ENCODE data around the gene DCDC1. TPM values are rescaled to one million over a fixed set of nuclear protein-coding genes. Genes with fewer than 3 reads are reported as not detected.

Gene DCDC1
- total RNA-seq, 1 donor from 2014 or later: 0.93 TPM

GRCh38 chr11:31060880-31061279, 308.7 kb downstream of the DCDC1 start:
- Histone ChIP-seq H3K4me1 (no peaks in the 10 kb centered on the region), H3K9me3 (no peaks in the 10 kb centered on the region), H3K4me3 (no peak overlapping the region), H3K36me3 (no peaks in the 10 kb centered on the region), H3K27me3 (no peaks in the 10 kb centered on the region), H3K27ac (no peak overlapping the region)
- ATAC-seq: no peak
- DNase-seq: no peak
- TF ChIP-seq CTCF (IDR thresholded peaks at IDR 0.05): no peak
- intact Hi-C loops (cut with DNase I): no loop called here

- Histone ChIP-seq H3K27ac (no peak overlapping the region), H3K36me3 (no peaks in the 10 kb centered on the region), H3K9me3 (no peaks in the 10 kb centered on the region), H3K4me1 (no peaks in the 10 kb centered on the region), H3K27me3 (no peaks in the 10 kb centered on the region), H3K4me3 (no peak overlapping the region)
- intact Hi-C loops (cut with DNase I): no loop called here
- DNase-seq: no peak
- no peak for TF ChIP-seq CTCF (IDR thresholded peaks at IDR 0.05)
- ATAC-seq: no peak
Observed at GRCh38 chr11:31059529-31059928, 310.0 kb downstream of the DCDC1 start.

- DNase-seq: no peak
- intact Hi-C loops (cut with DNase I): no loop called here
Observed at GRCh38 chr11:31050061-31050765, 319.3 kb downstream of the DCDC1 start.

GRCh38 chr11:31045335-31045734, 324.2 kb downstream of the DCDC1 start:
- ATAC-seq (no peak), DNase-seq (no peak)

More at GRCh38 chr11:31050061-31050765, 319.3 kb downstream of the DCDC1 start:
- no peak for ATAC-seq
- Histone ChIP-seq H3K27me3 (no peaks in the 10 kb centered on the region), H3K4me1 (no peaks in the 10 kb centered on the region), H3K36me3 (no peaks in the 10 kb centered on the region), H3K4me3 (no peak overlapping the region), H3K27ac (no peak overlapping the region), H3K9me3 (no peaks in the 10 kb centered on the region)
- no peak for TF ChIP-seq CTCF (IDR thresholded peaks at IDR 0.05)

GRCh38 chr11:31030138-31030792, 339.3 kb downstream of the DCDC1 start:
- H3K4me1 ChIP-seq: no peaks in the 10 kb centered on the region
- H3K9me3 ChIP-seq: no peaks in the 10 kb centered on the region
- intact Hi-C loops (cut with DNase I): no loop called here
- no peak overlapping the region for H3K27ac ChIP-seq
- TF ChIP-seq CTCF (IDR thresholded peaks at IDR 0.05): no peak
- ATAC-seq: no peak
- no peaks in the 10 kb centered on the region for H3K36me3 ChIP-seq
- no peak for DNase-seq
- H3K27me3 ChIP-seq: no peaks in the 10 kb centered on the region
- no peak overlapping the region for H3K4me3 ChIP-seq

More at GRCh38 chr11:31045335-31045734, 324.2 kb downstream of the DCDC1 start:
- Histone ChIP-seq H3K4me3 (no peak overlapping the region), H3K9me3 (no peaks in the 10 kb centered on the region), H3K27me3 (no peaks in the 10 kb centered on the region), H3K4me1 (no peaks in the 10 kb centered on the region), H3K27ac (no peak overlapping the region), H3K36me3 (no peaks in the 10 kb centered on the region)
- no peak for TF ChIP-seq CTCF (IDR thresholded peaks at IDR 0.05)
- intact Hi-C loops (cut with DNase I): no loop called here
